ENCODE measurements around the gene VILL. TPM values are rescaled to one million over a fixed set of nuclear protein-coding genes. Genes with fewer than 3 reads are reported as not detected.

The VILL gene
- total and polyA plus RNA-seq, 2 of the 8 experiments (the other 6 are each of a cell fraction or from before 2014, with no cell fraction given) = 4.1 to 4.2 TPM

DNA sequence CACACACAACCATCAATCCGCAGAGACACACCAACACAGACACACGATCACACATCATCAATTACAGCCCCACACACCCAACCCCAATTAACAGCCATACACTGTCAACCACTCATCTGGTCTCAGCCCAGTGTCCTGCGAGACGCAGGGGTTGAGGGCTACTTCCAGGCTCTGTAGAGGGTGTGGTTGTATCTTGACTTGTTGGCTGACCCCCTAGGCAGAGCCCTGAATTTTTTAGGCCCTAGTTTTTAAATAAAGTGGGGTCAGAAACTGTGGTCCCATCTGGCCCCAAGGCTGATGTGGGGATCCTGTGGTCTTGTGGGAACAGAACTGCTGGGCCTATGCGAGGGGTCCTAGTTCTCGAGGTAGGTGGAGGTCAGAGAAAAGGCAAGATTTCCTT is 9.2 kb downstream of the VILL start:
- H3K23me2 ChIP-seq (ENCODE audit: low read depth, low read length) = peaks cover 5% of the 10 kb centered on the region; the same call in 1 of the 2 replicates
- no peak overlapping the region; the same call in 1 of the 2 replicates for H2BK12ac ChIP-seq (ENCODE audit: low read depth, low read length)
- ChIA-PET POLR2A (ENCODE audit: partially characterized antibody) (interaction anchor here (0.7 kb wide), 1 partner anchor 144 kb away, joined by 3 read pairs; no protein-coding TSS in a partner anchor), CTCF (ENCODE audit: partially characterized antibody) (interaction anchor here (0.6 kb wide), 1 partner anchor 1443 kb away, joined by 3 read pairs; no protein-coding TSS in a partner anchor)
- no peaks in the 10 kb centered on the region; the same call in 1 of the 2 replicates for H3K79me1 ChIP-seq (ENCODE audit: low read depth, low read length)
- 87% methylated on average over 6 of the region's 6 CpGs; no CpG with 5 or more reads in 1 of the 2 experiments for WGBS, 2 experiments (ENCODE audit: extremely low coverage in 1 of 2, insufficient coverage in 1 of 2, insufficient read length in 1 of 2, insufficient replicate concordance in 2 of 2, low coverage in 1 of 2, low lambda C conversion rate in 2 of 2, missing lambda C conversion rate in 1 of 2)
- no peaks in the 10 kb centered on the region for H3K79me2 ChIP-seq (ENCODE audit: control insufficient read depth in 1 of 2, insufficient read depth in 2 of 2, low read length in 2 of 2)
- H4K8ac ChIP-seq (ENCODE audit: extremely low read depth, insufficient read depth, low read length) = no peak overlapping the region
- no peak overlapping the region for H2AFZ ChIP-seq (ENCODE audit: low read length)
- no peak overlapping the region for H3K14ac ChIP-seq (ENCODE audit: insufficient read length)
- peak overlapping the region; percentile 11; the same call in 1 of the 2 replicates for H2BK15ac ChIP-seq (ENCODE audit: low read length)
- H2BK5ac ChIP-seq (ENCODE audit: low read depth, low read length) = no peak overlapping the region
- peak overlapping the region in 1 of 2 experiments; percentile 91; a peak in 1 of 4 replicates for H3K4me2 ChIP-seq (ENCODE audit: insufficient read depth in 1 of 2, low read depth in 2 of 2, low read length in 2 of 2)
- H3K56ac ChIP-seq (replicated peaks; ENCODE audit: insufficient read length, low read depth, low read length) = no peak overlapping the region
- H3K4ac ChIP-seq (replicated peaks; ENCODE audit: insufficient read length, low read depth, low read length) = no peak overlapping the region
- H2AK5ac ChIP-seq (ENCODE audit: low read depth, low read length) = no peak overlapping the region
- no peak overlapping the region for H2BK120ac ChIP-seq (replicated peaks; ENCODE audit: low read depth, low read length)
- peaks cover 0 to 10% (median 7%) of the 10 kb centered on the region in 4 experiments; a peak in 6 of 7 replicates for H3K4me1 ChIP-seq (replicated peaks in 1 of 4; ENCODE audit: control insufficient read depth in 3 of 4, insufficient read depth in 4 of 4, low read length in 3 of 4)
- no peak overlapping the region for H3K23ac ChIP-seq (ENCODE audit: insufficient read length)
- no peak for DNase-seq (ENCODE audit: low read depth in 1 of 2, low spot score in 2 of 2)
- H3K9me3 ChIP-seq (ENCODE audit: insufficient read depth in 2 of 2, low read depth in 1 of 2, low read length in 1 of 2) = no peaks in the 10 kb centered on the region
- no peak overlapping the region for H4K91ac ChIP-seq (replicated peaks; ENCODE audit: insufficient read length, low read length)
- peaks cover 0 to 2% (median under 1%) of the 10 kb centered on the region in 4 experiments; a peak in 1 of 8 replicates for H3K36me3 ChIP-seq (ENCODE audit: control insufficient read depth in 2 of 4, insufficient read depth in 4 of 4, low read length in 3 of 4)
- FAIRE-seq = no peak
- H3K4me3 ChIP-seq (ENCODE audit: extremely low read depth in 1 of 4, insufficient read depth in 2 of 4, low read depth in 3 of 4, low read length in 4 of 4) = no peak overlapping the region
- no peak overlapping the region for H4K5ac ChIP-seq (ENCODE audit: insufficient read length, low read depth, low read length)
- no peak overlapping the region for H2BK20ac ChIP-seq (ENCODE audit: low read length)
- TF ChIP-seq JUN (IDR thresholded peaks at IDR 0.05; ENCODE audit: low read depth, low read length) (no peak), ATF3 (IDR thresholded peaks at IDR 0.05; ENCODE audit: insufficient read depth, low read depth, low read length) (no peak), RAD21 (IDR thresholded peaks at IDR 0.05 in 1 of 2, conservative IDR thresholded peaks at IDR 0.05 in 1 of 2; ENCODE audit: low read depth in 2 of 2, low read length in 2 of 2) (no peak), SP1 (IDR thresholded peaks at IDR 0.05; ENCODE audit: low read depth, low read length) (no peak), USF2 (IDR thresholded peaks at IDR 0.05; ENCODE audit: low read length) (no peak), BACH1 (IDR thresholded peaks at IDR 0.05; ENCODE audit: low read length) (no peak), CHD1 (IDR thresholded peaks at IDR 0.05; ENCODE audit: low read depth, low read length) (no peak), TBP (IDR thresholded peaks at IDR 0.05; ENCODE audit: low read depth, low read length) (no peak)
- no peak overlapping the region for H3K18ac ChIP-seq (ENCODE audit: extremely low read depth, low read length)
- H3K27me3 ChIP-seq (replicated peaks in 1 of 4; ENCODE audit: control insufficient read depth in 3 of 4, extremely low read depth in 1 of 4, insufficient read depth in 3 of 4, low read length in 3 of 4) = peaks cover 0 to 13% (median 5%) of the 10 kb centered on the region in 4 experiments; a peak in 2 of 7 replicates
- no peak overlapping the region for H3K27ac ChIP-seq (ENCODE audit: low read depth, low read length)
- H4K20me1 ChIP-seq (replicated peaks in 1 of 2; ENCODE audit: control insufficient read depth in 1 of 2, insufficient read depth in 2 of 2, low read length in 2 of 2) = peaks cover 0 to 6% of the 10 kb centered on the region in 2 experiments
- no peak overlapping the region for H3K9ac ChIP-seq (replicated peaks in 1 of 4; ENCODE audit: extremely low read depth in 1 of 4, low read depth in 3 of 4, low read length in 3 of 4)
